ENCODE data around the gene NR5A2. TPM values are rescaled to one million over a fixed set of nuclear protein-coding genes. Genes with fewer than 3 reads are reported as not detected.
A peak's percentile ranks its signal among the peaks of the same experiment; 100 is the strongest.

Gene NR5A2
- total RNA-seq, 1 donor from 2014 or later: 27.9 TPM

- ATAC-seq (peak; percentile 31), DNase-seq (ENCODE audit: low spot score) (no peak)
Measured at GRCh38 chr1:200062143-200062542, 34.6 kb downstream of the NR5A2 start.

- DNase-seq (ENCODE audit: low spot score): no peak
- ATAC-seq: no peak
Measured at GRCh38 chr1:200072636-200073285, 45.3 kb downstream of the NR5A2 start.

- DNase-seq (ENCODE audit: low spot score): no peak
- ATAC-seq: no peak
Measured at GRCh38 chr1:200073286-200073637, 45.8 kb downstream of the NR5A2 start.

GRCh38 chr1:200075522-200075921, 48.0 kb downstream of the NR5A2 start:
- ATAC-seq: peak; percentile 23
- DNase-seq (ENCODE audit: low spot score): no peak

- ATAC-seq (peak; percentile 87), DNase-seq (ENCODE audit: low spot score) (no peak)
Measured at GRCh38 chr1:200075938-200076546, 48.5 kb downstream of the NR5A2 start.

GRCh38 chr1:200079232-200079940, 51.9 kb downstream of the NR5A2 start:
- ATAC-seq (peak; percentile 16), DNase-seq (ENCODE audit: low spot score) (no peak)

- no peak for ATAC-seq
Measured at GRCh38 chr1:200081151-200081968, 53.9 kb downstream of the NR5A2 start.

GRCh38 chr1:200081969-200082245, 54.4 kb downstream of the NR5A2 start:
- no peak for ATAC-seq

More at GRCh38 chr1:200081151-200081968, 53.9 kb downstream of the NR5A2 start:
- no peak for DNase-seq (ENCODE audit: low spot score)

GRCh38 chr1:200082329-200082728, 54.8 kb downstream of the NR5A2 start:
- ATAC-seq (no peak), DNase-seq (ENCODE audit: low spot score) (no peak)

More at GRCh38 chr1:200081969-200082245, 54.4 kb downstream of the NR5A2 start:
- no peak for DNase-seq (ENCODE audit: low spot score)

GRCh38 chr1:200090252-200091159, 63.0 kb downstream of the NR5A2 start:
- ATAC-seq: peak; percentile 58
- no peak for DNase-seq (ENCODE audit: low spot score)

- ATAC-seq: no peak
Measured at GRCh38 chr1:200095057-200095577, 67.6 kb downstream of the NR5A2 start.

GRCh38 chr1:200096774-200097173, 69.3 kb downstream of the NR5A2 start:
- ATAC-seq: no peak
- DNase-seq (ENCODE audit: low spot score): no peak

More at GRCh38 chr1:200095057-200095577, 67.6 kb downstream of the NR5A2 start:
- DNase-seq (ENCODE audit: low spot score): no peak

- DNase-seq (ENCODE audit: low spot score) (no peak), ATAC-seq (peak; percentile 24)
Measured at GRCh38 chr1:200099040-200099439, 71.5 kb downstream of the NR5A2 start.

- no peak for DNase-seq (ENCODE audit: low spot score)
- ATAC-seq: peak; percentile 77
Measured at GRCh38 chr1:200103966-200104583, 76.6 kb downstream of the NR5A2 start.

GRCh38 chr1:200107004-200107470, 79.5 kb downstream of the NR5A2 start:
- DNase-seq (ENCODE audit: low spot score) (no peak), ATAC-seq (no peak)

- ATAC-seq (no peak), DNase-seq (ENCODE audit: low spot score) (no peak)
Measured at GRCh38 chr1:200108659-200109058, 81.1 kb downstream of the NR5A2 start.

- no peak for DNase-seq (ENCODE audit: low spot score)
- no peak for ATAC-seq
Measured at GRCh38 chr1:200112290-200112689, 84.8 kb downstream of the NR5A2 start.

GRCh38 chr1:200115532-200115931, 88.0 kb downstream of the NR5A2 start:
- DNase-seq (ENCODE audit: low spot score): no peak
- ATAC-seq: peak; percentile 8

- DNase-seq (ENCODE audit: low spot score) (no peak), ATAC-seq (peak; percentile 72)
Measured at GRCh38 chr1:200116324-200116723, 88.8 kb downstream of the NR5A2 start.

Measured in left lobe of liver (tissue), 2 donors.